ENCODE measurements around the gene WDPCP. TPM values are rescaled to one million over a fixed set of nuclear protein-coding genes. Genes with fewer than 3 reads are reported as not detected.
"Not testable (repeated sequence)": the region's sequence is repeated elsewhere in the genome, so short reads cannot be mapped to it uniquely, and the experiment has no call there.

WDPCP gene
- total and polyA plus RNA-seq, 7 donors = 0.60 to 35.5 (median 14.0) TPM

DNA sequence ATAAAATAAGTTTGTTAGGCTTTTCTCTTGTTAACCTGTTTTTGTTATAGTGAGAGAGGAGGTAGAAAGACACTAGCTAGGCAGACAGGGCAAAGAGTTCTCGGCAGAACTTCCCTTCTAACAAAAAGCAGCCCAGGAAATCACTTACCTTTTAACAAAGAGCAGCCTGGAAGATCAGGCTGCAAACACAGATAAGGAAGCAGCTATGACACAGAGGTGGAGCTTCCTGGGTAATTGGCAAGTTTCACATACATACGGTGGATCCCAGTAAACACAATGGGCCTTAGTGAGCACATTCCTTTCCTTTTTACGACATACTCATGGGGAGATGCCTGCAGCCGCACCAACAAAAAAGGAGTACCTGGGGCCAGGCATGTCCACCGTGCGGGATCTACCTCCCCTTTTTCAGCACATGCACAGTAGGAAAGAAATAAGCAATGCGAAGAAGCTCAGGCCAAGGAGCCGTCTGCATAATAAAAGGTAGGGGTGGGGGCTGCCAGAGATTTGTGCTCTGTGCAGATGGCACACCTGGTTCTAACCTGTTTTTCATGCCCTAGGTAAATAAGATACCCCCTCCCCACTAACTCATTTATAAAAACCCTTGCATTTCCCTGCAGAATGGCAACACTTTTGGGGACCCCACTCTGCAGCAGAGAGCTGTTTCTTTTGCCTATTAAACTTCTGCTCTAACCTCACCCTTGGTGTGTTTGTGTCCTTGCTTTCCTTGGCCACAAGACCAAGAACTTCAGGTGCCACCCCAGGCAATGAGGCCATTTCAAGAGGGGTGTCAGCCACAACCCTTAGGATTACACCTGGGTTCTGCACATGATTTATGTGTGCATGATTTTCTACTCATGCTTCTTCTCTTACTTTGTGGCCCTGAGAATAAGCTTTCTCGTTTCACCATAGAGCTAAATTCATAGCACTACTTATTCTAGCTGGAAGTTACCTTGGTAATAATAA is 27.0 kb upstream of the WDPCP start:
- no peak overlapping the region for H3K4me3 ChIP-seq
- peaks cover 0 to 4% (median 0%) of the 10 kb centered on the region in 4 donors for H3K9me3 ChIP-seq
- no peaks in the 10 kb centered on the region for H3K36me3 ChIP-seq
- no peaks in the 10 kb centered on the region for H3K27me3 ChIP-seq
- no peak for DNase-seq
- TF ChIP-seq EP300 (IDR thresholded peaks at IDR 0.05) (no peak), POLR2AphosphoS5 (IDR thresholded peaks at IDR 0.05) (no peak), POLR2A (IDR thresholded peaks at IDR 0.05) (no peak)
- TF ChIP-seq, protein P1, sequence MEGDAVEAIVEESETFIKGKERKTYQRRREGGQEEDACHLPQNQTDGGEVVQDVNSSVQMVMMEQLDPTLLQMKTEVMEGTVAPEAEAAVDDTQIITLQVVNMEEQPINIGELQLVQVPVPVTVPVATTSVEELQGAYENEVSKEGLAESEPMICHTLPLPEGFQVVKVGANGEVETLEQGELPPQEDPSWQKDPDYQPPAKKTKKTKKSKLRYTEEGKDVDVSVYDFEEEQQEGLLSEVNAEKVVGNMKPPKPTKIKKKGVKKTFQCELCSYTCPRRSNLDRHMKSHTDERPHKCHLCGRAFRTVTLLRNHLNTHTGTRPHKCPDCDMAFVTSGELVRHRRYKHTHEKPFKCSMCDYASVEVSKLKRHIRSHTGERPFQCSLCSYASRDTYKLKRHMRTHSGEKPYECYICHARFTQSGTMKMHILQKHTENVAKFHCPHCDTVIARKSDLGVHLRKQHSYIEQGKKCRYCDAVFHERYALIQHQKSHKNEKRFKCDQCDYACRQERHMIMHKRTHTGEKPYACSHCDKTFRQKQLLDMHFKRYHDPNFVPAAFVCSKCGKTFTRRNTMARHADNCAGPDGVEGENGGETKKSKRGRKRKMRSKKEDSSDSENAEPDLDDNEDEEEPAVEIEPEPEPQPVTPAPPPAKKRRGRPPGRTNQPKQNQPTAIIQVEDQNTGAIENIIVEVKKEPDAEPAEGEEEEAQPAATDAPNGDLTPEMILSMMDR (IDR thresholded peaks at IDR 0.05) = no peak
- H3K4me1 ChIP-seq = peaks cover 0 to 6% (median 0%) of the 10 kb centered on the region in 4 donors
- no peak overlapping the region for H3K27ac ChIP-seq
- WGBS, 2 donors = 58 to 70% methylated on average over 9 of the region's 9 CpGs
- intact Hi-C loops (cut with DNase I) = no loop called here

DNA sequence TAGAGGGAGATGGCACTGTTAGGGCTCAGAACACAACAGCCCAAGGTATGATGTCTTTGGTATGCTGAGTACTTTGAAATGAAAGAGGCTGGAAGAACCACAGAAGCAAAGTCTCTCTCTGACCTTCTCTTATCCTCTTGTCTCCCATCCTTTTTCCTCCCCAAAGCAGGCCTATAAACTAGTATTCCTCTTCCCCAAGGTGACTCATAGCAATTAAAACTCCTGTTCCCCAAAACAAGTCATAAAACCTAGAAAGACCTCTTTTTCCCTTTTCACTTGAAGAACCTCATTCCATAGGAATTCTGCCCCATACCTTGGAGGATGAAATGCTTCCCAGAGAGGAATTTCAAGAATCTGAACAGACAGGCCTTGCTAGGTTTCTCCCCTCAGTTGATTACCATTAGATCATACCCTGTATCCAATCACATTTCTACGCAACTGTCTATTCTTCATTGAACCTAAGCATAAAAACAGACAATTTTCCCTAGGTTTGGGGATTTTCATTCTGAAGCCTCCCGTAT is 26.2 kb upstream of the WDPCP start:
- no peaks in the 10 kb centered on the region for H3K27me3 ChIP-seq
- intact Hi-C loops (cut with DNase I) = no loop called here
- no peak overlapping the region for H3K4me3 ChIP-seq
- TF ChIP-seq EP300 (IDR thresholded peaks at IDR 0.05) = no peak
- TF ChIP-seq POLR2A (IDR thresholded peaks at IDR 0.05) = no peak
- TF ChIP-seq, protein P1 (IDR thresholded peaks at IDR 0.05) = no peak
- TF ChIP-seq POLR2AphosphoS5 (IDR thresholded peaks at IDR 0.05) = no peak
- H3K27ac ChIP-seq = no peak overlapping the region
- H3K4me1 ChIP-seq = peaks cover 0 to 6% (median 0%) of the 10 kb centered on the region in 4 donors
- DNase-seq = no peak
- 90 to 91% methylated on average over 2 of the region's 2 CpGs for WGBS, 2 donors
- no peaks in the 10 kb centered on the region for H3K36me3 ChIP-seq
- H3K9me3 ChIP-seq = peaks cover 0 to 4% (median 0%) of the 10 kb centered on the region in 4 donors

DNA sequence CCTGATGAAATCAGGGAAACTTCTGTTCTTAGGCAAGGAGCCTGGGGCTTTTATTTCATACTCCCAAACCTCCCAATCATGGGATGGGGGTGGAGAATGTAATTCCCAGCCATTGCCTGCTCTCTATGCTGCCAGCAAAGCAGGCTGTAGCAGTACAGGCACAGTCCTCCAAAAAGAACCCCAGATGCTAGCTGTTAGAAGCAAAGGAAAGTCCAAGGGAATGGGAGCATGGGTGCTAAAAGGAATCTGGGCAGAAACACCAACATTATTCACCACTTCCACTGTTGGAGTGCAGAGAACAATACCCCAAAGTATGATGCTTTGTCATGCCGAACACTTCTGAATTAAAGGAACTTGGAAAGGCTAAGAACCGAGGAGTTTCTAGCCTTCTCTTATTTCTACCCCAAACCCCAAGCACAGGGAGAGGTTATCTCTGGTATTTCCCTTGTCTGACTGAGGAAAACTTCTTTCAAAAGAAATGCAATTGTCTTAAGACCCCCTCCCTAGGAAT is 25.2 kb upstream of the WDPCP start:
- Histone ChIP-seq H3K4me1 (peaks cover 0 to 6% (median 0%) of the 10 kb centered on the region in 4 donors), H3K4me3 (no peak overlapping the region), H3K9me3 (peaks cover 0 to 4% (median 0%) of the 10 kb centered on the region in 4 donors), H3K27ac (no peak overlapping the region), H3K27me3 (no peaks in the 10 kb centered on the region), H3K36me3 (no peaks in the 10 kb centered on the region)
- DNase-seq = no peak
- intact Hi-C loops (cut with DNase I) = no loop called here
- TF ChIP-seq POLR2AphosphoS5 (IDR thresholded peaks at IDR 0.05) (no peak), POLR2A (IDR thresholded peaks at IDR 0.05) (no peak), EP300 (IDR thresholded peaks at IDR 0.05) (no peak)
- TF ChIP-seq, protein P1 (IDR thresholded peaks at IDR 0.05) = no peak
- 89 to 92% methylated on average over 2 of the region's 2 CpGs for WGBS, 2 donors

DNA sequence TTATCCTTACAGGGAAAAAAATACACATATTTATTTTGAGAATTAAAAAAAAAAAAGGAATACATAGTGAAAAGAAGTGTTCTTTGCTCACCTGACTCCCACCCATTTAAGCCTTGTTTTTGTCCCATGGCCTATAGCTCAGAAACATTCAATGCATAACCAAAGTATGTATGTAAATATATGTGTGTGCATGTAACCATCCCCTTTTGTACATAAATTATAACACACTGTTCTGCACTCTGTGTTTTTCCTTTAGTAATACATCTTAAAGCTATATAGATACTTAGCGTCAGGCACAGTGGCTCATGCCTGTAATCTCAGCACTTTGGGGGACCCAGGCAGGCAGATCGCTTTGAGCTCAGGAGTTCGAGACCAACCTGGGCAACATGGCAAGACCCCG is 22.2 kb upstream of the WDPCP start:
- Histone ChIP-seq H3K4me1 (peaks cover 0 to 6% (median 0%) of the 10 kb centered on the region in 4 donors), H3K27me3 (no peaks in the 10 kb centered on the region), H3K27ac (no peak overlapping the region), H3K36me3 (peaks cover 14 to 26% (median 17%) of the 10 kb centered on the region in 4 donors), H3K4me3 (no peak overlapping the region), H3K9me3 (peaks cover 0 to 4% (median 0%) of the 10 kb centered on the region in 4 donors)
- no peak for DNase-seq
- intact Hi-C loops (cut with DNase I) = no loop called here
- WGBS, 2 donors = 97 to 99% methylated on average over 4 of the region's 4 CpGs
- TF ChIP-seq POLR2AphosphoS5 (IDR thresholded peaks at IDR 0.05) (no peak), POLR2A (IDR thresholded peaks at IDR 0.05) (no peak), EP300 (IDR thresholded peaks at IDR 0.05) (no peak)
- TF ChIP-seq, protein P1 (IDR thresholded peaks at IDR 0.05) = no peak

DNA sequence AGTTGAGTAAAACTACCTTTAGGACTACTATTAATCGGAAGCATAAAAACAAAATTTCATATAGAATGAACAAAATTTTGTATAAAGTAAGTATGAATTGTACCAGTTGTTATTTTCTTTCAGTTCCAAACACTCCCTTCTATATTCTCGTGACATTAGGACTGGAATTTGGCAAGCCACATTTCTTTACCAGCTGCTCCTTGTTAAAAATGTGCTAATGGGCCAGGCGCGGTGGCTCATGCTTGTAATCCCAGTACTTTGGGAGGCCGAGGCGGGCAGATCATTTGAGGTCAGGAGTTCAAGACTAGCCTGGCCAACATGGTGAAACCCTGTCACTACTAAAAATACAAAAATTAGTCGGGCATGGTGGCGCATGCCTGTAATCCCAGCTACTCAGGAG is 20.6 kb upstream of the WDPCP start:
- DNase-seq; H3K27ac ChIP-seq; H3K4me1 ChIP-seq; H3K4me3 ChIP-seq; H3K9me3 ChIP-seq; H3K27me3 ChIP-seq; intact Hi-C loops (cut with DNase I): not testable (repeated sequence)
- WGBS, 2 donors = 75 to 78% methylated on average over 8 of the region's 8 CpGs
- H3K36me3 ChIP-seq = peaks cover 28 to 43% (median 30%) of the 10 kb centered on the region in 4 donors
